Transverse colon (tissue), 4 donors: Measurements from ENCODE around the gene THAP9. TPM values are rescaled to one million over a fixed set of nuclear protein-coding genes. Genes with fewer than 3 reads are reported as not detected.

ENCODE experiments used
- DNase-seq: peaks from one replicate; pipeline ENCODE4 v3.0.0-alpha.2; 2019
- H3K27ac ChIP-seq, 4 donors: fragments of 200-600 bp; sonication (generic); 2 replicates each; pipeline ENCODE4 v1.5.1; 2016 to 2018; ENCODE audit warnings: inconsistent platforms in 4 of 4
- H3K27me3 ChIP-seq: fragments of 200-600 bp; sonication (generic); 2 replicates; pipeline ENCODE4 v1.5.1; 2017; ENCODE audit warnings: inconsistent platforms
- H3K36me3 ChIP-seq, 4 donors: fragments of 200-600 bp; sonication (generic); 2 replicates each; pipeline ENCODE4 v1.5.1; 2017 to 2019; ENCODE audit warnings: inconsistent platforms in 4 of 4
- H3K4me1 ChIP-seq, 4 donors: fragments of 200-600 bp; sonication (generic); 2 replicates each; pipeline ENCODE4 v1.5.1; 2017 to 2020; ENCODE audit warnings: inconsistent platforms in 4 of 4
- H3K4me3 ChIP-seq, 4 donors: fragments of 200-600 bp; sonication (generic); 1 replicate in 1 of 4; 2 replicates in 3 of 4; pipeline versions ENCODE4 v1.5.1 to v1.6.1; 2017 to 2019; ENCODE audit warnings: inconsistent platforms in 4 of 4
- H3K9me3 ChIP-seq, 2 donors: fragments of 200-600 bp; sonication (generic); 2 replicates each; pipeline ENCODE4 v1.5.1; 2017 to 2019; ENCODE audit warnings: inconsistent platforms in 2 of 2
- CTCF ChIP-seq, 5 experiments: fragments of 200-600 bp in 3 of 5; fragments of 450-650 bp in 2 of 5; sonication (generic) in 3 of 5; IDR thresholded peaks; 1 replicate in 2 of 5; 2 replicates in 3 of 5; pipeline ENCODE4 v1.5.1; 2016 to 2017; ENCODE audit warnings: antibody characterized with exemption in 5 of 5, inconsistent platforms in 3 of 5, mild to moderate bottlenecking in 2 of 5, moderate library complexity in 1 of 5
- EP300 ChIP-seq: sonication (generic); formaldehyde crosslinking; IDR thresholded peaks from one replicate; pipeline ENCODE4 v1.6.1; 2017; ENCODE audit warnings: antibody characterized with exemption, low read depth
- POLR2A ChIP-seq: fragments of 450-650 bp; IDR thresholded peaks from one replicate; pipeline ENCODE4 v1.6.1; 2016; ENCODE audit warnings: antibody characterized with exemption, mild to moderate bottlenecking, moderate library complexity
- POLR2AphosphoS5 ChIP-seq, 3 donors: sonication (generic); formaldehyde crosslinking; IDR thresholded peaks; one replicate each; pipeline ENCODE4 v1.6.1; 2016; ENCODE audit warnings: antibody characterized with exemption in 3 of 3
- WGBS, 2 donors: methylation state at CpG; one replicate each; pipeline ENCODE4 v1.1.5; 2018; ENCODE audit warnings: low coverage in 1 of 2; 5-methylcytosine and 5-hydroxymethylcytosine counted together
- in situ Hi-C, 4 donors: fragments of 200-750 bp; cut with MboI; loops; one replicate each; pipeline versions ENCODE4 v1.15.0 to v1.15.1; 2017; ENCODE audit warnings: low sequenced_read_pairs in 3 of 4, low pct_ligation_motif_present in 1 of 4, low pct_unique_long_range_greater_than_20kb in 1 of 4
- intact Hi-C: fragments of 100-400 bp; cut with DNase I; formaldehyde crosslinking; loops from one replicate; pipeline ENCODE4 v1.15.1; 2023; ENCODE audit warnings: low total_unique reads
- total RNA-seq, 4 donors: library from RNA; depleted of rRNA; stranded (reverse); fragments of >200 nt; gene quantifications; one replicate each; pipeline ENCODE4 v1.1.0, GENCODE V29; 2016

Gene THAP9
- total RNA-seq, 4 donors from 2014 or later: 3.7 to 7.3 (median 5.6) TPM

- no peak for DNase-seq
- no peak overlapping the region for H3K27ac ChIP-seq
- H3K36me3 ChIP-seq: no peaks in the 10 kb centered on the region
- TF ChIP-seq POLR2A (no peak), EP300 (no peak), POLR2AphosphoS5 (IDR thresholded peaks at IDR 0.05) (no peak), CTCF (IDR thresholded peaks at IDR 0.05) (no peak)
- in situ Hi-C loops (no loop called here), intact Hi-C loops (no loop called here)
- H3K4me3 ChIP-seq: no peak overlapping the region
- WGBS, 2 donors: 95 to 100% methylated on average over 2 of the region's 2 CpGs
- H3K9me3 ChIP-seq: no peaks in the 10 kb centered on the region
- H3K27me3 ChIP-seq: no peaks in the 10 kb centered on the region
- H3K4me1 ChIP-seq: peaks cover 0 to 3% (median 0%) of the 10 kb centered on the region in 4 donors
These were observed 50.7 kb downstream of the THAP9 start for GRCh38 chr4:82951196-82951595.

GRCh38 chr4:82954212-82954611, 53.7 kb downstream of the THAP9 start:
- 98 to 100% methylated on average over 1 to 4 of the region's 4 CpGs for WGBS, 2 donors
- H3K4me1 ChIP-seq: no peaks in the 10 kb centered on the region
- intact Hi-C loops: no loop called here
- H3K27ac ChIP-seq: no peak overlapping the region
- no peak overlapping the region for H3K4me3 ChIP-seq
- no peak for TF ChIP-seq EP300
- TF ChIP-seq POLR2A: no peak
- H3K36me3 ChIP-seq: no peaks in the 10 kb centered on the region
- no peak for DNase-seq
- in situ Hi-C loops: no loop called here
- H3K27me3 ChIP-seq: no peaks in the 10 kb centered on the region
- H3K9me3 ChIP-seq: no peaks in the 10 kb centered on the region

GRCh38 chr4:82957045-82957444, 56.5 kb downstream of the THAP9 start:
- Histone ChIP-seq H3K4me3 (no peak overlapping the region), H3K36me3 (peaks cover 0 to 5% (median 3%) of the 10 kb centered on the region in 4 donors), H3K4me1 (no peaks in the 10 kb centered on the region), H3K27me3 (no peaks in the 10 kb centered on the region), H3K9me3 (no peaks in the 10 kb centered on the region), H3K27ac (no peak overlapping the region)
- in situ Hi-C loops (no loop called here), intact Hi-C loops (no loop called here)
- WGBS, 2 donors: 95 to 100% methylated on average over 1 of the region's 1 CpG
- no peak for TF ChIP-seq EP300
- no peak for TF ChIP-seq POLR2A
- no peak for TF ChIP-seq CTCF (IDR thresholded peaks at IDR 0.05)
- no peak for TF ChIP-seq POLR2AphosphoS5 (IDR thresholded peaks at IDR 0.05)
- no peak for DNase-seq

GRCh38 chr4:82965763-82966162, 65.2 kb downstream of the THAP9 start:
- Histone ChIP-seq H3K27me3 (no peaks in the 10 kb centered on the region), H3K36me3 (peaks cover 0 to 13% (median under 1%) of the 10 kb centered on the region in 4 donors), H3K27ac (no peak overlapping the region), H3K9me3 (no peaks in the 10 kb centered on the region), H3K4me3 (no peak overlapping the region), H3K4me1 (peaks cover 0 to 10% (median 0%) of the 10 kb centered on the region in 4 donors)
- TF ChIP-seq EP300 (no peak), POLR2AphosphoS5 (IDR thresholded peaks at IDR 0.05) (no peak), CTCF (IDR thresholded peaks at IDR 0.05) (no peak), POLR2A (no peak)
- intact Hi-C loops (no loop called here), in situ Hi-C loops (no loop called here)
- WGBS, 2 donors: 96 to 100% methylated on average over 2 of the region's 2 CpGs
- DNase-seq: no peak

- DNase-seq: no peak
- 56 to 58% methylated on average over 4 of the region's 4 CpGs for WGBS, 2 donors
These were observed 68.4 kb downstream of the THAP9 start for GRCh38 chr4:82968972-82969371.

More at GRCh38 chr4:82968972-82969371, 68.4 kb downstream of the THAP9 start:
- Histone ChIP-seq H3K4me3 (no peak overlapping the region), H3K27ac (no peak overlapping the region), H3K4me1 (peaks cover 0 to 10% (median 0%) of the 10 kb centered on the region in 4 donors), H3K27me3 (no peaks in the 10 kb centered on the region), H3K9me3 (no peaks in the 10 kb centered on the region), H3K36me3 (peaks cover 0 to 12% (median 0%) of the 10 kb centered on the region in 4 donors)
- no peak for TF ChIP-seq EP300
- no peak for TF ChIP-seq POLR2AphosphoS5 (IDR thresholded peaks at IDR 0.05)
- TF ChIP-seq POLR2A: no peak
- no peak for TF ChIP-seq CTCF (IDR thresholded peaks at IDR 0.05)
- intact Hi-C loops: no loop called here
- in situ Hi-C loops: no loop called here
